GM23338 (cell line): Measurements from ENCODE around the gene PIGB. TPM values are rescaled to one million over a fixed set of nuclear protein-coding genes. Genes with fewer than 3 reads are reported as not detected.

ENCODE experiments used
- ATAC-seq: fragments of 200-7000 bp; cut with Tn5 transposase; 3 replicates; pipeline ENCODE4 v1.9.1; 2020
- DNase-seq: peaks from one replicate; pipeline ENCODE4 v3.0.0-alpha.2; 2015; ENCODE audit warnings: low spot score
- H2AFZ ChIP-seq: fragments of 200-600 bp; sonication (generic); 2 replicates; pipeline ENCODE4 v1.8.0; 2016; ENCODE audit warnings: antibody characterized with exemption, mild to moderate bottlenecking, moderate library complexity
- H3F3A ChIP-seq: fragments of 200-600 bp; sonication (generic); replicated peaks from 2 replicates; pipeline ENCODE4 v1.8.0; 2017; ENCODE audit warnings: antibody characterized with exemption, mixed run types, low read depth
- H3K27ac ChIP-seq: fragments of 200-600 bp; sonication (generic); 2 replicates; pipeline ENCODE4 v1.6.1; 2016; ENCODE audit warnings: low read depth
- H3K27me3 ChIP-seq: fragments of 200-600 bp; sonication (generic); 2 replicates; pipeline ENCODE4 v1.8.0; 2016; ENCODE audit warnings: mild to moderate bottlenecking, mixed run types, moderate library complexity; ENCODE audit not compliant: insufficient read depth
- H3K36me3 ChIP-seq: fragments of 200-600 bp; sonication (generic); 2 replicates; pipeline ENCODE4 v1.8.0; 2016; ENCODE audit warnings: mild to moderate bottlenecking; ENCODE audit not compliant: insufficient read depth
- H3K4me1 ChIP-seq: fragments of 200-600 bp; sonication (generic); 2 replicates; pipeline ENCODE4 v1.8.0; 2016; ENCODE audit warnings: mild to moderate bottlenecking, moderate library complexity; ENCODE audit not compliant: insufficient read depth
- H3K4me2 ChIP-seq: fragments of 200-600 bp; sonication (generic); 2 replicates; pipeline ENCODE4 v1.7.1; 2017; ENCODE audit warnings: mixed run types
- H3K4me3 ChIP-seq: fragments of 200-600 bp; sonication (generic); 2 replicates; pipeline ENCODE4 v1.6.1; 2016; ENCODE audit warnings: mixed run types
- H3K79me2 ChIP-seq: fragments of 200-600 bp; sonication (generic); replicated peaks from 2 replicates; pipeline ENCODE4 v1.8.0; 2017; ENCODE audit warnings: mild to moderate bottlenecking; ENCODE audit not compliant: insufficient read depth
- H3K9me2 ChIP-seq: fragments of 200-600 bp; sonication (generic); 2 replicates; pipeline ENCODE4 v1.8.0; 2017; ENCODE audit not compliant: insufficient read depth
- H4K20me1 ChIP-seq: fragments of 200-600 bp; sonication (generic); replicated peaks from 2 replicates; pipeline ENCODE4 v1.8.0; 2017; ENCODE audit warnings: mild to moderate bottlenecking; ENCODE audit not compliant: insufficient read depth
- H3K27ac Mint-ChIP-seq: 2 replicates; pipeline ENCODE4 v1.8.0; 2020; ENCODE audit warnings: inconsistent platforms, mild to moderate bottlenecking, moderate library complexity, mixed read lengths
- H3K27me3 Mint-ChIP-seq: 3 replicates; pipeline ENCODE4 v1.8.0; 2022; ENCODE audit warnings: low read depth, mild to moderate bottlenecking, moderate library complexity, mixed read lengths, inconsistent platforms; ENCODE audit not compliant: insufficient read depth, poor library complexity
- H3K36me3 Mint-ChIP-seq: 3 replicates; pipeline ENCODE4 v1.8.0; 2021; ENCODE audit warnings: low read depth, mild to moderate bottlenecking, inconsistent platforms, moderate library complexity, mixed read lengths
- H3K4me1 Mint-ChIP-seq: 3 replicates; pipeline ENCODE4 v1.8.0; 2020; ENCODE audit warnings: mild to moderate bottlenecking, inconsistent platforms, mixed read lengths
- H3K4me3 Mint-ChIP-seq: 3 replicates; pipeline ENCODE4 v1.8.0; 2021; ENCODE audit warnings: moderate library complexity, mild to moderate bottlenecking, inconsistent platforms, mixed read lengths
- H3K9me3 Mint-ChIP-seq: 3 replicates; pipeline ENCODE4 v1.8.0; 2020; ENCODE audit warnings: moderate library complexity, mild to moderate bottlenecking, inconsistent platforms, mixed read lengths
- CREB1 ChIP-seq: fragments of 250-450 bp; sonication (Bioruptor Pico); IDR thresholded peaks from 2 replicates; pipeline ENCODE4 v1.5.0; 2020; ENCODE audit warnings: low read depth, mild to moderate bottlenecking, moderate library complexity
- CTCF ChIP-seq, 2 experiments: fragments of 200-600 bp in 1 of 2; sonication (generic) in 1 of 2; conservative IDR thresholded peaks; 2 replicates each; pipeline versions ENCODE4 v1.5.1 to v1.6.1; 2016 to 2017; ENCODE audit warnings: antibody characterized with exemption in 2 of 2, low read depth in 2 of 2, mild to moderate bottlenecking in 2 of 2, moderate library complexity in 1 of 2
- EZH2 ChIP-seq: fragments of 200-600 bp; sonication (generic); IDR thresholded peaks from one replicate; pipeline ENCODE4 v1.8.0; 2017; ENCODE audit warnings: antibody characterized with exemption, mild to moderate bottlenecking, low read depth; ENCODE audit not compliant: unreplicated experiment
- JUNB ChIP-seq: IDR thresholded peaks from one replicate; pipeline ENCODE4 v1.6.1; 2016; ENCODE audit warnings: antibody characterized with exemption; ENCODE audit not compliant: unreplicated experiment
- NANOG ChIP-seq: IDR thresholded peaks from 2 replicates; pipeline ENCODE4 v1.6.1; 2016; ENCODE audit warnings: antibody characterized with exemption, borderline replicate concordance
- POLR2AphosphoS5 ChIP-seq: IDR thresholded peaks from 2 replicates; pipeline ENCODE4 v1.6.1; 2016; ENCODE audit warnings: antibody characterized with exemption, low read depth
- REST ChIP-seq: IDR thresholded peaks from one replicate; pipeline ENCODE4 v1.6.1; 2018; ENCODE audit warnings: antibody characterized with exemption; ENCODE audit not compliant: unreplicated experiment
- STAT1 ChIP-seq: IDR thresholded peaks from one replicate; pipeline ENCODE4 v1.6.1; 2016; ENCODE audit warnings: antibody characterized with exemption; ENCODE audit not compliant: unreplicated experiment
- ZNF331 ChIP-seq: fragments of 250-450 bp; sonication (Bioruptor Pico); IDR thresholded peaks from 2 replicates; pipeline ENCODE4 v1.5.0; 2020; ENCODE audit warnings: low read depth, mild to moderate bottlenecking, moderate library complexity
- polyA plus RNA-seq: library from polyadenylated mRNA; unstranded; fragments of >200 nt; fragmentation: Nextera tagmentation; extraction: Ambion mirVana; gene quantifications from 2 replicates; pipeline ENCODE4 v1.2.1, GENCODE V29; 2016
- total RNA-seq: library from RNA; depleted of rRNA; stranded (reverse); fragments of >200 nt; shearing (Covaris generic); gene quantifications from 2 replicates; pipeline ENCODE4 v1.2.3, GENCODE V29; 2014
- TF ChIP-seq, protein P1 (sequence below): fragments of 250-450 bp; sonication (Bioruptor Pico); IDR thresholded peaks from 2 replicates; pipeline ENCODE4 v1.5.0; 2020; ENCODE audit warnings: mild to moderate bottlenecking, moderate library complexity

PIGB gene
- total and polyA plus RNA-seq, 2 experiments from 2014 or later: 6.1 to 9.0 TPM

DNA sequence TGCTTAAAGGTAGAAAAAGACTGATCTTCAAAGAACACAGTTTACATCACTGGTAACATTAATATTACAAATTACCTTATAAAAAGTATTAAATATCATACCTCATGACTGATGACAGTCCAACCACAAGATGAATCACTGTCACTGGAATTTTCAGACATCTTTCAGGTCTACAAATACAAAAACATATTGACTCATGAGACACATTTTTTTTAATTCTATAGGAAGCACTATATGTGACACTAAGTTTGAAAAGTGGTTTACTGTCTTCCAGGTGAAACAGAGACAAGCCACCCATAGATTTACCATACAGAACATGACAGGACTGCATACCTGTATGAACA lies 70.2 kb downstream of the PIGB start:
- Histone ChIP-seq H3K4me3 (no peak overlapping the region), H3K4me1 (no peaks in the 10 kb centered on the region), H3K79me2 (no peaks in the 10 kb centered on the region), H3K27ac (no peak overlapping the region), H3K27me3 (no peaks in the 10 kb centered on the region), H4K20me1 (no peaks in the 10 kb centered on the region), H3K4me2 (no peak overlapping the region), H3F3A (no peaks in the 10 kb centered on the region), H3K9me2 (no peaks in the 10 kb centered on the region), H3K36me3 (no peaks in the 10 kb centered on the region), H2AFZ (no peak overlapping the region)
- no peaks in the 10 kb centered on the region for H3K36me3 Mint-ChIP-seq
- H3K9me3 Mint-ChIP-seq: 0 out of 3 replicates have a peak, but pooled peaks cover 2% of the 10 kb centered on the region
- no peaks in the 10 kb centered on the region for H3K27me3 Mint-ChIP-seq
- no peaks in the 10 kb centered on the region for H3K4me1 Mint-ChIP-seq
- TF ChIP-seq ZNF331 (CRISPR knock-in tag): no peak
- no peak for TF ChIP-seq STAT1
- TF ChIP-seq POLR2AphosphoS5: no peak
- TF ChIP-seq CTCF (conservative IDR thresholded peaks at IDR 0.05; ENCODE audit: low read depth in 2 of 2): no peak
- TF ChIP-seq NANOG: no peak
- TF ChIP-seq JUNB: no peak
- TF ChIP-seq, protein P1, sequence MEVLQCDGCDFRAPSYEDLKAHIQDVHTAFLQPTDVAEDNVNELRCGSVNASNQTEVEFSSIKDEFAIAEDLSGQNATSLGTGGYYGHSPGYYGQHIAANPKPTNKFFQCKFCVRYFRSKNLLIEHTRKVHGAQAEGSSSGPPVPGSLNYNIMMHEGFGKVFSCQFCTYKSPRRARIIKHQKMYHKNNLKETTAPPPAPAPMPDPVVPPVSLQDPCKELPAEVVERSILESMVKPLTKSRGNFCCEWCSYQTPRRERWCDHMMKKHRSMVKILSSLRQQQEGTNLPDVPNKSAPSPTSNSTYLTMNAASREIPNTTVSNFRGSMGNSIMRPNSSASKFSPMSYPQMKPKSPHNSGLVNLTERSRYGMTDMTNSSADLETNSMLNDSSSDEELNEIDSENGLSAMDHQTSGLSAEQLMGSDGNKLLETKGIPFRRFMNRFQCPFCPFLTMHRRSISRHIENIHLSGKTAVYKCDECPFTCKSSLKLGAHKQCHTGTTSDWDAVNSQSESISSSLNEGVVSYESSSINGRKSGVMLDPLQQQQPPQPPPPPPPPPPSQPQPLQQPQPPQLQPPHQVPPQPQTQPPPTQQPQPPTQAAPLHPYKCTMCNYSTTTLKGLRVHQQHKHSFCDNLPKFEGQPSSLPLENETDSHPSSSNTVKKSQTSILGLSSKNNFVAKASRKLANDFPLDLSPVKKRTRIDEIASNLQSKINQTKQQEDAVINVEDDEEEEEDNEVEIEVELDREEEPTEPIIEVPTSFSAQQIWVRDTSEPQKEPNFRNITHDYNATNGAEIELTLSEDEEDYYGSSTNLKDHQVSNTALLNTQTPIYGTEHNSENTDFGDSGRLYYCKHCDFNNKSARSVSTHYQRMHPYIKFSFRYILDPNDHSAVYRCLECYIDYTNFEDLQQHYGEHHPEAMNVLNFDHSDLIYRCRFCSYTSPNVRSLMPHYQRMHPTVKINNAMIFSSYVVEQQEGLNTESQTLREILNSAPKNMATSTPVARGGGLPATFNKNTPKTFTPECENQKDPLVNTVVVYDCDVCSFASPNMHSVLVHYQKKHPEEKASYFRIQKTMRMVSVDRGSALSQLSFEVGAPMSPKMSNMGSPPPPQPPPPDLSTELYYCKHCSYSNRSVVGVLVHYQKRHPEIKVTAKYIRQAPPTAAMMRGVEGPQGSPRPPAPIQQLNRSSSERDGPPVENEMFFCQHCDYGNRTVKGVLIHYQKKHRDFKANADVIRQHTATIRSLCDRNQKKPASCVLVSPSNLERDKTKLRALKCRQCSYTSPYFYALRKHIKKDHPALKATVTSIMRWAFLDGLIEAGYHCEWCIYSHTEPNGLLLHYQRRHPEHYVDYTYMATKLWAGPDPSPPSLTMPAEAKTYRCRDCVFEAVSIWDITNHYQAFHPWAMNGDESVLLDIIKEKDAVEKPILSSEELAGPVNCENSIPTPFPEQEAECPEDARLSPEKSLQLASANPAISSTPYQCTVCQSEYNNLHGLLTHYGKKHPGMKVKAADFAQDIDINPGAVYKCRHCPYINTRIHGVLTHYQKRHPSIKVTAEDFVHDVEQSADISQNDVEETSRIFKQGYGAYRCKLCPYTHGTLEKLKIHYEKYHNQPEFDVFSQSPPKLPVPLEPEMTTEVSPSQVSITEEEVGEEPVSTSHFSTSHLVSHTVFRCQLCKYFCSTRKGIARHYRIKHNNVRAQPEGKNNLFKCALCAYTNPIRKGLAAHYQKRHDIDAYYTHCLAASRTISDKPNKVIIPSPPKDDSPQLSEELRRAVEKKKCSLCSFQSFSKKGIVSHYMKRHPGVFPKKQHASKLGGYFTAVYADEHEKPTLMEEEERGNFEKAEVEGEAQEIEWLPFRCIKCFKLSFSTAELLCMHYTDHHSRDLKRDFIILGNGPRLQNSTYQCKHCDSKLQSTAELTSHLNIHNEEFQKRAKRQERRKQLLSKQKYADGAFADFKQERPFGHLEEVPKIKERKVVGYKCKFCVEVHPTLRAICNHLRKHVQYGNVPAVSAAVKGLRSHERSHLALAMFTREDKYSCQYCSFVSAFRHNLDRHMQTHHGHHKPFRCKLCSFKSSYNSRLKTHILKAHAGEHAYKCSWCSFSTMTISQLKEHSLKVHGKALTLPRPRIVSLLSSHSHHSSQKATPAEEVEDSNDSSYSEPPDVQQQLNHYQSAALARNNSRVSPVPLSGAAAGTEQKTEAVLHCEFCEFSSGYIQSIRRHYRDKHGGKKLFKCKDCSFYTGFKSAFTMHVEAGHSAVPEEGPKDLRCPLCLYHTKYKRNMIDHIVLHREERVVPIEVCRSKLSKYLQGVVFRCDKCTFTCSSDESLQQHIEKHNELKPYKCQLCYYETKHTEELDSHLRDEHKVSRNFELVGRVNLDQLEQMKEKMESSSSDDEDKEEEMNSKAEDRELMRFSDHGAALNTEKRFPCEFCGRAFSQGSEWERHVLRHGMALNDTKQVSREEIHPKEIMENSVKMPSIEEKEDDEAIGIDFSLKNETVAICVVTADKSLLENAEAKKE (CRISPR knock-in tag): no peak
- no peak for TF ChIP-seq REST
- TF ChIP-seq CREB1 (CRISPR knock-in tag): no peak
- TF ChIP-seq EZH2: no peak
- DNase-seq (no peak), ATAC-seq (no peak)
- no peak overlapping the region for H3K27ac Mint-ChIP-seq
- no peak overlapping the region for H3K4me3 Mint-ChIP-seq
